Neuron (in vitro differentiated cells): ENCODE data around the gene PRKCE.
"Not testable (repeated sequence)": the region's sequence is repeated elsewhere in the genome, so short reads cannot be mapped to it uniquely, and the experiment has no call there.

Experiments used
- H2AFZ ChIP-seq: one replicate; pipeline ENCODE4 v1.6.1; 2013; ENCODE audit warnings: low read depth, mild to moderate bottlenecking, inconsistent platforms, low read length, moderate library complexity
- H3K27me3 ChIP-seq: one replicate; pipeline ENCODE4 v1.6.1; 2013; ENCODE audit warnings: low read length; ENCODE audit not compliant: insufficient read depth
- H3K36me3 ChIP-seq: one replicate; pipeline ENCODE4 v1.6.1; 2013; ENCODE audit warnings: low read length; ENCODE audit not compliant: insufficient read depth
- H3K4me1 ChIP-seq: one replicate; pipeline ENCODE4 v1.6.1; 2013; ENCODE audit warnings: low read length; ENCODE audit not compliant: insufficient read depth
- H3K4me3 ChIP-seq: 2 replicates; pipeline ENCODE4 v1.5.1; 2013; ENCODE audit warnings: mild to moderate bottlenecking, low read length, moderate library complexity
- H3K9me3 ChIP-seq: one replicate; pipeline ENCODE4 v1.6.1; 2013; ENCODE audit warnings: low read length

PRKCE gene

GRCh38 chr2:46193855-46194254, 542.4 kb downstream of the PRKCE start:
- Histone ChIP-seq H3K27me3 (no peaks in the 10 kb centered on the region), H2AFZ (no peak overlapping the region), H3K4me3 (no peak overlapping the region), H3K4me1 (no peaks in the 10 kb centered on the region), H3K36me3 (no peaks in the 10 kb centered on the region), H3K9me3 (no peaks in the 10 kb centered on the region)

- no peaks in the 10 kb centered on the region for H3K4me1 ChIP-seq
- no peak overlapping the region for H3K4me3 ChIP-seq
- no peak overlapping the region for H2AFZ ChIP-seq
- no peaks in the 10 kb centered on the region for H3K9me3 ChIP-seq
- H3K36me3 ChIP-seq = no peaks in the 10 kb centered on the region
- H3K27me3 ChIP-seq = no peaks in the 10 kb centered on the region
Observed at GRCh38 chr2:46194856-46195255, 543.4 kb downstream of the PRKCE start.

GRCh38 chr2:46195819-46196218, 544.3 kb downstream of the PRKCE start:
- H3K36me3 ChIP-seq = no peaks in the 10 kb centered on the region
- no peaks in the 10 kb centered on the region for H3K27me3 ChIP-seq
- H2AFZ ChIP-seq = no peak overlapping the region
- no peaks in the 10 kb centered on the region for H3K4me1 ChIP-seq
- H3K4me3 ChIP-seq = no peak overlapping the region
- no peaks in the 10 kb centered on the region for H3K9me3 ChIP-seq

GRCh38 chr2:46196871-46197462, 545.5 kb downstream of the PRKCE start:
- Histone ChIP-seq H3K4me1 (no peaks in the 10 kb centered on the region), H3K27me3 (no peaks in the 10 kb centered on the region), H2AFZ (no peak overlapping the region), H3K9me3 (peaks cover 5% of the 10 kb centered on the region), H3K36me3 (no peaks in the 10 kb centered on the region), H3K4me3 (no peak overlapping the region)

GRCh38 chr2:46197672-46198071, 546.2 kb downstream of the PRKCE start:
- no peaks in the 10 kb centered on the region for H3K4me1 ChIP-seq
- H3K4me3 ChIP-seq = no peak overlapping the region
- H3K27me3 ChIP-seq = no peaks in the 10 kb centered on the region
- H2AFZ ChIP-seq = no peak overlapping the region
- peaks cover 5% of the 10 kb centered on the region for H3K9me3 ChIP-seq
- no peaks in the 10 kb centered on the region for H3K36me3 ChIP-seq

GRCh38 chr2:46198164-46198883, 546.8 kb downstream of the PRKCE start:
- Histone ChIP-seq H3K9me3 (peaks cover 5% of the 10 kb centered on the region), H3K4me1 (no peaks in the 10 kb centered on the region), H3K36me3 (no peaks in the 10 kb centered on the region), H2AFZ (no peak overlapping the region), H3K4me3 (no peak overlapping the region), H3K27me3 (no peaks in the 10 kb centered on the region)

- Histone ChIP-seq H3K27me3 (no peaks in the 10 kb centered on the region), H3K36me3 (no peaks in the 10 kb centered on the region), H3K4me1 (no peaks in the 10 kb centered on the region), H3K4me3 (no peak overlapping the region), H3K9me3 (peaks cover 5% of the 10 kb centered on the region), H2AFZ (no peak overlapping the region)
Observed at GRCh38 chr2:46198966-46199365, 547.5 kb downstream of the PRKCE start.

GRCh38 chr2:46200100-46200690, 548.7 kb downstream of the PRKCE start:
- no peak overlapping the region for H2AFZ ChIP-seq
- no peak overlapping the region for H3K4me3 ChIP-seq
- no peaks in the 10 kb centered on the region for H3K4me1 ChIP-seq
- no peaks in the 10 kb centered on the region for H3K36me3 ChIP-seq
- H3K27me3 ChIP-seq = no peaks in the 10 kb centered on the region
- peaks cover 5% of the 10 kb centered on the region for H3K9me3 ChIP-seq

GRCh38 chr2:46200861-46201605, 549.6 kb downstream of the PRKCE start:
- no peak overlapping the region for H2AFZ ChIP-seq
- H3K4me3 ChIP-seq = no peak overlapping the region
- no peaks in the 10 kb centered on the region for H3K36me3 ChIP-seq
- H3K27me3 ChIP-seq = no peaks in the 10 kb centered on the region
- H3K4me1 ChIP-seq = no peaks in the 10 kb centered on the region
- peaks cover 5% of the 10 kb centered on the region for H3K9me3 ChIP-seq

GRCh38 chr2:46202453-46202852, 551.0 kb downstream of the PRKCE start:
- H3K4me3 ChIP-seq = no peak overlapping the region
- peaks cover 5% of the 10 kb centered on the region for H3K9me3 ChIP-seq
- no peaks in the 10 kb centered on the region for H3K36me3 ChIP-seq
- no peak overlapping the region for H2AFZ ChIP-seq
- H3K4me1 ChIP-seq = no peaks in the 10 kb centered on the region
- H3K27me3 ChIP-seq = no peaks in the 10 kb centered on the region

GRCh38 chr2:46202987-46203386, 551.5 kb downstream of the PRKCE start:
- H3K4me1 ChIP-seq = no peaks in the 10 kb centered on the region
- no peaks in the 10 kb centered on the region for H3K27me3 ChIP-seq
- H3K9me3 ChIP-seq = peaks cover 5% of the 10 kb centered on the region
- no peaks in the 10 kb centered on the region for H3K36me3 ChIP-seq
- H2AFZ ChIP-seq = no peak overlapping the region
- no peak overlapping the region for H3K4me3 ChIP-seq

- not testable (repeated sequence) for H2AFZ ChIP-seq, H3K36me3 ChIP-seq, H3K9me3 ChIP-seq, H3K27me3 ChIP-seq, H3K4me3 ChIP-seq, H3K4me1 ChIP-seq
Observed at GRCh38 chr2:46203636-46204035, 552.2 kb downstream of the PRKCE start.

- no peaks in the 10 kb centered on the region for H3K4me1 ChIP-seq
- H3K27me3 ChIP-seq = no peaks in the 10 kb centered on the region
- H3K9me3 ChIP-seq = no peaks in the 10 kb centered on the region
- H2AFZ ChIP-seq = no peak overlapping the region
- H3K36me3 ChIP-seq = no peaks in the 10 kb centered on the region
- H3K4me3 ChIP-seq = no peak overlapping the region
Observed at GRCh38 chr2:46207591-46207990, 556.1 kb downstream of the PRKCE start.
